GM13976 (cell line): ENCODE measurements around the gene CEACAM21.

ENCODE experiments used
- DNase-seq: peaks from one replicate; pipeline ENCODE4 v3.0.0; 2012; ENCODE audit warnings: low spot score
- CTCF ChIP-seq: IDR thresholded peaks from 2 replicates; pipeline ENCODE4 v1.5.1; 2012; ENCODE audit warnings: borderline replicate concordance, mild to moderate bottlenecking; ENCODE audit not compliant: insufficient read depth; ENCODE audit errors: extremely low read depth, missing control alignments, control extremely low read depth
- in situ Hi-C: fragments of 300-500 bp; cut with MboI; formaldehyde crosslinking; loops from one replicate; pipeline ENCODE4 v1.12.0; 2022; ENCODE audit warnings: low sequenced_read_pairs, mixed read lengths, inconsistent platforms; ENCODE audit not compliant: unreplicated experiment

The CEACAM21 gene

GRCh38 chr19:41617941-41618730 lies 42.2 kb downstream of the CEACAM21 start:
- TF ChIP-seq CTCF: no peak
- in situ Hi-C loops: no loop called here
- no peak for DNase-seq

- no peak for TF ChIP-seq CTCF
- in situ Hi-C loops: no loop called here
- no peak for DNase-seq
Measured at GRCh38 chr19:41619018-41619556, 43.1 kb downstream of the CEACAM21 start.

DNA sequence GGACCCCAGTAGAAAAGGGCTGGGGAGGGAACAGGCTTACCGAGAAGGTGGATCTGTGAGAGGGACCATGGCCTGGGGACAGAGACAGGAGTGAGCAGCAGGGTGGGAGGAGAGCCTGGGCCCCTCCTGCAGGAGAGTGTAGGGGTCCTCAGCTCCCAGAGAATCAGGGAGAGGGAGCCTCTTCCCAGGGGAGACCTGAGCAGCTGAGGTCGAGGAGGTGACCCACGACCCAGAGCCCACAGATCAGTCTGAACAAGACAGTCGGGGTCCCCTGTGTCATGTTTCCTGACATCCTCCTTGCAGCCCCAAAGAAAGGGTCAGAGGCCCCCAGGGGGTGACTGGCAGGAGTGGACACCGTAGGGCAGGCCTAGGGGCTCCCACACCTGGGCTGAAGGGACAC lies 44.2 kb downstream of the CEACAM21 start:
- no peak for TF ChIP-seq CTCF
- in situ Hi-C loops: no loop called here
- DNase-seq: no peak

- in situ Hi-C loops: no loop called here
- DNase-seq: no peak
- TF ChIP-seq CTCF: no peak
Measured at GRCh38 chr19:41621226-41621625, 45.3 kb downstream of the CEACAM21 start.

DNA sequence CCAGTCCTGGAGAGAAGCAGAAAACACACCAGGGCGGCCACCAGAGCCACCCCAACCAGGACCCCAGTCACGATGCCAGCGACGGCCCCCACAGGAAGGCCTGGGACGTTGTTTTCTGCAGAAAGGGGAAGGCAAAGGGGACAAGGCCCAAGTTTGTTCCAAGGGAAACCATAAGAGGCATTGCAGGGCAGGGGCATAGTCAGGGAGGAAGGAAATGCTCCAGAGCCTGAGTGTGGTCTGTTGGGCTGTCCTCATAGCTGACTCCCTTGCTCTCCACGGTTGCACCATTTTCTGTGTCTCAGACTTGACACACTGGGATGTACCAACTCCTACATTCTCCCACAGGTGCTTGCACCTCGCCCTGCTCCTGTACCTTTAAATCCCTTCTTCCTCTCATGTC lies 45.7 kb downstream of the CEACAM21 start:
- TF ChIP-seq CTCF: no peak
- in situ Hi-C loops: no loop called here

DNA sequence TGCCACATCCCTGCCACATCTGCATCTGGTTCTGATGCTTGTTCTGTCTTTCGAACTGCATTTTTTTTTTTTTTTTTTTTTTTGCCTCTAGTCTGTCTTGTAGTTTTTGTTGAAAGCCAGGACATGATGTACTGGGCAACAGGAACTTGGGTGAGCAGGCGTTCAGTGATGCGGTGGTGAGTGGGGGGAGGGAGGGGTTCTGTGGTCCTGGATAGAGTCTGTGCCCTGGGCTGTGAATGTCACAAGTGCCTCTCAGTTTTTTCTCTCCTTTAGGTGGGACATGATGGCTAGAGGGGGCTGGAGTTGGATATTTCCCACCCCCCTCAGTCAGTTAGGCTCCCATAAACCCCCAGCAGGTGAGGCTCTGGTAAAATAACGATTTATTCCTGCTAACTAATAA lies 47.4 kb downstream of the CEACAM21 start:
- TF ChIP-seq CTCF: no peak
- in situ Hi-C loops: no loop called here
- DNase-seq: no peak

More for the DNA sequence above, 45.7 kb downstream of the CEACAM21 start:
- no peak for DNase-seq
